HG03469 (cell line): ENCODE measurements around the gene FN3KRP.

Experiments
- ATAC-seq: cut with Tn5 transposase; IDR thresholded peaks from one replicate; pipeline ENCODE4 v1.9.1; 2021; ENCODE audit warnings: mild to moderate bottlenecking, moderate library complexity, moderate number of reproducible peaks; ENCODE audit not compliant: unreplicated experiment

The FN3KRP gene

GRCh38 chr17:82703935-82704865, 12.3 kb upstream of the FN3KRP start:
- no peak for ATAC-seq

- no peak for ATAC-seq
Measured at GRCh38 chr17:82704886-82705285, 11.6 kb upstream of the FN3KRP start.

DNA sequence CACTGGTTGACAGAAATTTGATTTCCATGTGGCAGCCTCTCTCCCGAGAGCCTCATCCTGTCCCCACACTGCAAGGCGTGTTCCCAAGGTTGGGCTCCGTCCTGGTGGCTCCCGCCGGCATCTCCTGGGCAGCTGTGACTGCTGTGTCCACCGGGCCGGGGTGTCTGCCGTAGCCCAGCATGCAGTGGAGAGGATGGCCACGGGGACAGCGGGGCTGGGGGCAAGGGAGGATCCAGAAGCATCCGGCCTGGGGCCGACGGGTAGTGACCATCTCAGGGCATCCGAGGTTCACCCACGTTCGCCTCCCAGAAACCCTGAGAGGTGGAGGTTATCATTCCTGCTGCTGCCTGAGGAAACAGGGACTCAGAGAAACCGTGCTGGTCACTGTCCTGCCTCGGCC, 10.8 kb upstream of the FN3KRP start:
- ATAC-seq: no peak

GRCh38 chr17:82709024-82709675, 7.4 kb upstream of the FN3KRP start:
- ATAC-seq: no peak

DNA sequence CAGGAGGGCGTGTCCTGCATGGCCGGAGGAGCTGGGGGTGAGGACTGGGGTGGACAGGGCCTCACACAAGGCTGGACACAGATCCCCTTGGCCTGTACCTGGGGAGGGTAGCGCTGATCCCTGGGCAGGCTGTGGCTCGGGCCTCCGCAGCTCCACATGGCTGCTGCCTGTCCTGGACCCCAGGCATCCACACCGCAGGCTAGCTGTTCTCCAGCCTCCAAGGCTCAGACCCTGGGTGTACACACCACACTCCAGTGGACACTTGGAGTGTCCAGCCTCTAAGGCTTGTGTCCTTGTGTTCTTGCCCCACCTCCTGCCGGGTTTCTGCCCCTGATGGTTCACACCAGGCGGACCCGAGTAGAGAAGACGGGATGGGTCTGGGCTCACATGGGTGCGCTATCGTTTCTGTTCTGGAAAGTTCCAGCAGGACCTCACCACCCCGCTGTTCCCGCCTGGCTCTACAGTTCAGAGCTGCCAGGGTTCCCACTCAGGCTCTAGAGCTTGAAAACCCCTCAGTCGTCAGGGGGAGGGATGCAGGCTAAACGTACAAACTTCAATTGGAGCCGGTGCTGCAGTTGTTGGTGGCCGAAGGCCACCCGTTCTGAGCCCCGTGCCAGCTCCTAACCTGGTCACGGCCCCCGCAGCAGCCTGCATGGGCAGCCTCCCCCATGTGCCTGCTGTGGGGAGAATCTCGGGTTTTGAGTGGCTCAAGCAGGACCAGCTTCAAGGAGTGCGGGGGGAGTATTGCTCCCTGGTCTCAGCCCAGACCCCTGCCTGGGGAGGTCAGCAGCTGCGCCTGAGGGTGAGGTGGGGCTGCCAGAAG, 6.6 kb upstream of the FN3KRP start:
- ATAC-seq: no peak

- ATAC-seq: no peak
Measured at GRCh38 chr17:82710499-82711232, 5.8 kb upstream of the FN3KRP start.

DNA sequence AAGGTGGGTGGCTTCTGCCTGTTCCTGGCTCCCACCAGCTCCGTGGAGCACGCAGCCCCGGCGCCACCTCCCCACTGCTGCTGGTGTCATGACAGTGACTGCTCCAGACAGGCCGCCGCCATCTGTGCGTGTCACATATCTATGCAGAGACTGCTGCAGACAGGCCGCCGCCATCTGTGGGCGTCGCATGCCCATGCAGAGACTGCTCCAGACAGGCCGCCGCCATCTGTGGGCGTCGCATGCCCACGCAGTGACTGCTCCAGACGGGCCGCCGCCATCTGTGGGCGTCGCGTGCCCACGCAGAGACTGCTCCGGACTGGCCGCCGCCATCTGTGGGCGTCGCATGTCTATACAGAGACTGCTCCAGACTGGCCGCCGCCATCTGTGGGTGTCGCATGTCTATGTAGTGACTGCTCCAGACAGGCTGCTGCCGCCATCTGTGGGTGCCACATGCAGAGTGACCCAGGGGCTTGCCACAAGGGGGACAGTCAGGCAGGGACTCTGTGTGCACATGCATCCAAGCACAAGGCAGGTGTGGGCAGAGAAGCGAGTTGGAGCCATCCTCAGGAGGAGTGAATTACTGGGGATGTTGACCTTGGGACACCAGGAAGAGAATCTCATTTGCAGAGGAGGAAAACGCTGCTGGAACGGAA, 3.3 kb upstream of the FN3KRP start:
- ATAC-seq: no peak

DNA sequence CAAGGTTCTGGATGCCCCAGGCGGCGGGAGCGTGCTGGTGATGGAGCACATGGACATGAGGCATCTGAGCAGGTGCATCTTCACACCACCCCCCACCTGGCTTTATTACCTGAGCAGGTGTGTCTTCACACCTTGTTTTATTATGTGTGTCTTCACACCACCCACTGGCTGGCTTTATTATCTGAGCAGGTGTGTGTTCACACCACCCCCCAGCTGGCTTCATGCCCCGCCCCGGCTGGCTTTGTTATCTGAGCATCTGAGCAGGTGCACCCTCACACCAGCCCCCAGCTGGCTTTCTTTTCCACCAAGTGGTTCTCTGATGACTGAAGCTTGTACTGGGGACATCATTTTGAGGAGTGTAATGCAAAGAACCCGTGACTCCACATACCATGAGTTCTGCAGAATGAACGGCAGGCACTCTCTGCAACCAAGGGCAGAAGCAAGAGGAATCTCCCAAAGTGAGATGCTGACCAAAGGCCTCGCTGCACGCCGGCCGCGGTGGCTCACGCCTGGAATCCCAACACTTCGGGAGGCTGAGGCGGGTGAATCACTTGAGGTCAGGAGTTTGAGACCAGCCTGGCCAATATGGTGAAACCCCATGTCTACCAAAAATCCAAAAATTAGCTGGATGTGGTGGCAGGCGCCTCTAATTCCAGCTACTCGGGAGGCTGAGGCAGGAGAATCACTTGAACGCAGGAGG, 2.6 kb downstream of the FN3KRP start:
- ATAC-seq: no peak

DNA sequence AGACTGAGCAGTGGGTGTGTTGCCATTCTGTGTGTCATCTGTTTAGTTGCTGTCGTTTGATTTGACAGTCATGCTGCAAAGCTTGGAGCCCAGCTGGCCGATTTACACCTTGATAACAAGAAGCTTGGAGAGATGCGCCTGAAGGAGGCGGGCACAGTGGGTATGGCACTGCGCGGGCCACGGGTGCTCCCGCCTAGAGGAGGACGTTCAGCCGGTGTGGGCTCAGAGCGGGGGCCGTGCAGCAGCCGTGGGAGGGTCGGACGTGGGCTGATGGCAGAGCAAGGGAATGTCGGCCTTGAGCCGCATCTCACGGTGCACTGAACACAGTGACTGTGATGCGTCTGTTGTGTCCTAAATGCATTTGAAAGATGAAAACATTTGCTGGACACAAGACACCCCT, 3.7 kb downstream of the FN3KRP start:
- ATAC-seq: no peak

DNA sequence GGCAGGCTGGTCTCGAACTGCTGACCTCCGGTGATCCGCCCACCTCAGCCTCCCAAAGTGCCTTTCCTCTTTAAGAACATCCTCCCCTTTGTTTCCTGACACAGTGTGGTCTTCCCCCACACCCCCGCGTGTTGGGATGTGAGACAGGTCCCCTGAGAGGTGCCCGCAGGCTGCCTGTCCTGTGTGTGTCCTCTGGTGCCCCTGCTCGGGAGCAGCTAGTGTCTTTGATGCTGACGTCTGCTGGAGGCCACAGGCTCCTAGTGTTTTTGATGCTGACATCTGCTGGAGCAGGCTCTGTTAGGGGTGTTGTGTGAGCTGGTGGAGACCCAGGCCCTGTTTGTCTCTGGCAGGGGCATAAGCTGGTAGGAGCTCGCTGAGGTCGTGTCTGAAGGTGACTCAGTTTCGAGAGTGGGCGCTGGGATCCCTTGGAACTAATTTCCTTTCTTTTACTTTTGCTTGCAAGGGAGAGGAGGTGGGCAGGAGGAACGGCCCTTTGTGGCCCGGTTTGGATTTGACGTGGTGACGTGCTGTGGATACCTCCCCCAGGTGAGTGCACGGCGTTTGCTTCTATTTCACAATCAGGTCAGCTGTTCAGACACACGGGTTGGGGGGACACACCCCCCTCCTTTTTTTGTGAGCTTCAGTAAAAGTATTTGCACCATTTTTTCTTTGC, 6.0 kb downstream of the FN3KRP start:
- no peak for ATAC-seq

GRCh38 chr17:82723169-82723807, 6.8 kb downstream of the FN3KRP start:
- no peak for ATAC-seq

DNA sequence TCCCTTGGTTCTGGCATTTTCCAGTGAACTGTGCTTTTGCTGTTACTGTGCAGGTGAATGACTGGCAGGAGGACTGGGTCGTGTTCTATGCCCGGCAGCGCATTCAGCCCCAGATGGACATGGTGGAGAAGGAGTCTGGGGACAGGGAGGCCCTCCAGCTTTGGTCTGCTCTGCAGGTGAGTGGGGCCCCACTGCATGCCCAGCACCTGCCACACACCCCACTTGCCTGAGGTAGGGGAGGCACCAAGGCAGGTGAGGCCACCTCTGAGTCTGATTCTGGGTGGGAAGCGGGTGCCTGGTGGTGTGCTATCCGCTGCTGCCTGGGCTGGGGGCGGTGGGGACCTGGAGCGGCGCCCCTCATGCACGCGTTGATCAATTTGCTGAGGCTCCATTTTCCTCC, 9.9 kb downstream of the FN3KRP start:
- ATAC-seq: no peak

DNA sequence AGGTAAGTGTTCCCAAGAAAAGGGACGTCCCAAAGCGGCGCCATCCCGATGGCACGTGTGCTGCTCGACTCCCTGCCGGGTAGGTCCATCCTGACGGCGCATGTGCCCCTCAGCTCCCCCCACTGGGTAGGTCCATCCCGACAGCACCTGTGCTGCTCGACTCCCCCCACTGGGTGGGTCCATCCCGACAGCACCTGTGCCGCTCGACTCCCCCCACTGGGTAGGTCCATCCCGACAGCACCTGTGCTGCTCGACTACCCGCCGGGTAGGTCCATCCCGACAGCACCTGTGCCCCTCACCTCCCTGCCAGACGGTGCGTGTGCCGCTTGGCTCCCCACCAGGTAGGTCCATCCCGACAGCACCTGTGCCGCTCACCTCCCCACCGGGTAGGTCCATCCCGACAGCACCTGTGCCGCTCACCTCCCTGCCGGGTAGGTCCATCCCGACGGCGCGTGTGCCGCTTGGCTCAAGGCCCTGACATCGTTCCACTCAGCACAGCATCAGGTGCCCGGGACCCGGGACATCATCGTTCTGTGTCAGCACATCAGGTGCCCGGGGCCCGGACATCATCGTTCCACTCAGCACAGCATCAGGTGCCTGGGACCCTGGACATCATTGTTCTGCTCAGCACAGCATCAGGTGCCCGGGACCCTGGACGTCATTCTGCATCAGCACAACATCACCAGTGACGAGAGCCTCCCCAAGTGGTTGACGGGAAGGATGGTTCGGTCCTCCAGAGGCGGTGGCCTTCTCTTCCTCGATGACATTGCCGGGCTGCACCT, 13.2 kb downstream of the FN3KRP start:
- no peak for ATAC-seq

- ATAC-seq: no peak
Measured at GRCh38 chr17:82732118-82732743, 15.7 kb downstream of the FN3KRP start.

DNA sequence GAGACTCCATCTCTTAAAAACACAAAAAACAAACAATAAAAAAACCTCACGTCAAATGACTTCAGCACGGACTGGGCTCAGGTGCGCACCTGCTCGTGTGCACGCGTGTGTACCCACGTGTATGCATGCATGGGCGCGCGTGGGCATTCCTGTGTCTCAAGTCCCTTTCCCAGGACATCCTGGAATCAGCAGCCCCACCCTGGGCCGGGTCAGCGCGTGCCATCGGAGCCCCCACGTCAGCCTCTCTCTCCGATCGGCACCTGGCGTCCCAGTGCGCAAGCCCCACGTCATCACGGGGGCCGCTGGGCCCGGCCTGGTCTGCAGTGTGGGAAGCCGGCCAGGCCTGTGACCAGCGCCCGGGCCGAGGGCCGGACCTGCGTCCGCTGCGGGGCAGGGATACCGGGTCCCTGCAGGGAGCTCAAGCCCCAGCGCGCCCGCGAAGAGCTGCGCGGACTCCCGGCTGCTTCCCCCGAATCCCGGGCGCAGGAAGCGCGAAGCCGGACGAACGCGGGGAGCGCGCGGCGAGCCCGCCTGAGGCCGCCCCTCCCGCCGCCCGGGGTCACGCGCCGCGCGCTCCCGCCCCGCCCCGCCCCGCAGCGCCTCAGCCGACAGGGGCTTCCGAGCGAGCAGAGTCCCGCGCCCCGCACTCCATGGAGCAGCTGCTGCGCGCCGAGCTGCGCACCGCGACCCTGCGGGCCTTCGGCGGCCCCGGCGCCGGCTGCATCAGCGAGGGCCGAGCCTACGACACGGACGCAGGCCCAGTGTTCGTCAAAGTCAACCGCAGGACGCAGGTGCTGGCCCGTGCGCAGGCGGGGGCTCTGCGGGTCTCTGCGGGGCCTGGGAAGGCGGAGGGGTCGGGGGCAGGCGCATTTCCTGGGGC, 18.7 kb downstream of the FN3KRP start, which contains the start of gene FN3K:
Gene FN3K, plus strand, starts transcription at position 629 of the 880 bp plus-strand sequence. Its CDS starts 22 bp downstream, at position 651.
- no peak for ATAC-seq

DNA sequence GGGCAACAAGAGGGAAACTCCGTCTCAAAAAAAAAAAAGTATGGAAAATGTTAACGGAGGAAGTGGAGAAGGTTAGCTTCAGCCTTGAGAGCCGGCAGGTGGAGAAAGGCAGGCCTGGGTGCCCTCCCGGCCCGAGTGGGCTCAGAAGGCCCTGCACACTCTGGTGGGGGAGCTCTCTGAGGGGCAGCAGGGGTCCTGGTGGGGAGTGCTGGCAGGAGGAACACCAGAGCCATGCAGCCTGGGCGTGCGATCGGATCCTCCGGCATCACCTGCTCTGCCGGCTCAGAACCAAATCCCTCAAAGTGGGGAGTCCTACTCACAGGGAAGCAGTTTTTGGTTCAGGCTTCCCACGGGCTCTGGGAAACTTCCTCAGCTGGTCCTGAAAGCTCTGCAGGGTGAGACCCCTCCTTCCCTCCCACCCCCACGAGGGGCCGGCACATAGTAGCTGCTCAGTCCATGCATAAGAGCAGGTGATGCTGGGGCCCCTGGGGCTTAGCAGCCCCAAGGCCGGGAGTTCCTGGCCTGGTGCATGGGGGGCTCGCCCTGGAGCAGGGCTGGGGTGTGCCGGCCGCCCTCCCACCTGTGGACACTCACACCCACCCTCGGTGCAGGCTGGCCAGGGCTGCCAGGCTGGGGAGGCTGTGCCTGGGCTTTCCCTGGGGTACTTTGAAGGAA, 20.1 kb downstream of the FN3KRP start:
- ATAC-seq: no peak
